B cell (primary cell): ENCODE results near the gene ATF4. TPM values are rescaled to one million over a fixed set of nuclear protein-coding genes. Genes with fewer than 3 reads are reported as not detected.

Experiments
- ATAC-seq: fragments of 200-7000 bp; cut with Tn5 transposase; one replicate; pipeline ENCODE4 v1.10.0; 2021; ENCODE audit warnings: low read depth, mild to moderate bottlenecking, moderate number of reproducible peaks, moderate library complexity
- CTCF ChIA-PET: fragments of 350-600 bp; sonication (Branson Sonifier 250); formaldehyde crosslinking; loops from one replicate; lab custom pipeline; 2021; ENCODE audit warnings: antibody characterized with exemption, inconsistent platforms; lab: Charles Lee
- POLR2A ChIA-PET: fragments of 350-600 bp; sonication (Branson Sonifier 250); formaldehyde crosslinking; loops from one replicate; lab custom pipeline; 2021; ENCODE audit warnings: antibody characterized with exemption; lab: Charles Lee
- DNase-seq: peaks from one replicate; pipeline ENCODE4 v3.0.0; 2013
- H2AFZ ChIP-seq: 2 replicates; pipeline ENCODE4 v1.6.1; 2012; ENCODE audit warnings: mild to moderate bottlenecking, low read depth, low read length; ENCODE audit not compliant: insufficient read depth, poor library complexity, severe bottlenecking
- H3K27ac ChIP-seq, 2 donors: 1 replicate in 1 of 2; 2 replicates in 1 of 2; pipeline ENCODE4 v1.5.1; 2012 to 2013; ENCODE audit warnings: low read length in 2 of 2, mild to moderate bottlenecking in 2 of 2, moderate library complexity in 1 of 2
- H3K27me3 ChIP-seq, 4 experiments: fragments of 200-600 bp in 1 of 4; sonication (generic) in 1 of 4; replicated peaks in 1 of 4; 1 replicate in 2 of 4; 2 replicates in 2 of 4; pipeline versions ENCODE4 v1.6.1 to v1.7.0; 2013 to 2016; ENCODE audit warnings: low read length in 3 of 4, mild to moderate bottlenecking in 2 of 4, mixed read lengths in 1 of 4, moderate library complexity in 1 of 4; ENCODE audit not compliant: insufficient read depth in 4 of 4, control insufficient read depth in 3 of 4; ENCODE audit errors: control extremely low read depth in 1 of 4
- H3K36me3 ChIP-seq, 2 experiments: replicated peaks in 1 of 2; 1 replicate in 1 of 2; 2 replicates in 1 of 2; pipeline versions ENCODE4 v1.6.1 to v1.7.1; 2013; ENCODE audit warnings: low read length in 1 of 2; ENCODE audit not compliant: insufficient read depth in 2 of 2, control insufficient read depth in 1 of 2; ENCODE audit errors: control extremely low read depth in 1 of 2, extremely low read depth in 1 of 2
- H3K4me1 ChIP-seq, 2 donors: fragments of 200-600 bp in 1 of 2; sonication (generic) in 1 of 2; 1 replicate in 1 of 2; 2 replicates in 1 of 2; pipeline versions ENCODE4 v1.5.1 to v1.6.1; 2013 to 2017; ENCODE audit warnings: low read length in 2 of 2; ENCODE audit not compliant: control insufficient read depth in 2 of 2, insufficient read depth in 2 of 2
- H3K4me2 ChIP-seq: replicated peaks from 2 replicates; pipeline ENCODE3; 2012; ENCODE audit warnings: mild to moderate bottlenecking, low read depth, low read length; ENCODE audit not compliant: poor library complexity, severe bottlenecking
- H3K4me3 ChIP-seq, 5 experiments: fragments of 200-600 bp in 1 of 5; sonication (generic) in 1 of 5; 1 replicate in 3 of 5; 2 replicates in 2 of 5; pipeline versions ENCODE4 v1.5.1 to v1.7.0; 2011 to 2016; ENCODE audit warnings: low read length in 4 of 5, mild to moderate bottlenecking in 4 of 5, low read depth in 2 of 5, control low read depth in 1 of 5, moderate library complexity in 1 of 5; ENCODE audit not compliant: insufficient read depth in 1 of 5; ENCODE audit errors: control extremely low read depth in 1 of 5, extremely low read depth in 1 of 5
- H3K79me2 ChIP-seq: fragments of 200-600 bp; sonication (generic); one replicate; pipeline ENCODE4 v1.6.0; 2016; ENCODE audit warnings: low read length; ENCODE audit not compliant: control insufficient read depth, insufficient read depth
- H3K9ac ChIP-seq: fragments of 200-600 bp; sonication (generic); 2 replicates; pipeline ENCODE4 v1.6.1; 2017; ENCODE audit warnings: mild to moderate bottlenecking, low read length, moderate library complexity
- H3K9me3 ChIP-seq, 3 donors: one replicate each; pipeline versions ENCODE4 v1.6.1 to v1.7.1; 2013; ENCODE audit warnings: low read length in 2 of 3; ENCODE audit not compliant: control insufficient read depth in 2 of 3, insufficient read depth in 1 of 3; ENCODE audit errors: control extremely low read depth in 1 of 3
- H4K20me1 ChIP-seq: 2 replicates; pipeline ENCODE4 v1.6.0; 2012; ENCODE audit warnings: mild to moderate bottlenecking, low read length; ENCODE audit not compliant: insufficient read depth, control insufficient read depth, poor library complexity, severe bottlenecking
- H3K27ac Mint-ChIP-seq: one replicate; pipeline ENCODE4 v1.8.0; 2021; ENCODE audit warnings: mixed read lengths
- H3K27me3 Mint-ChIP-seq: one replicate; pipeline ENCODE4 v1.8.0; 2021; ENCODE audit warnings: mixed read lengths
- H3K4me1 Mint-ChIP-seq: one replicate; pipeline ENCODE4 v1.8.0; 2021; ENCODE audit warnings: mixed read lengths
- H3K4me3 Mint-ChIP-seq: one replicate; pipeline ENCODE4 v1.8.0; 2021; ENCODE audit warnings: mixed read lengths
- H3K9me3 Mint-ChIP-seq: one replicate; pipeline ENCODE4 v1.8.0; 2022; ENCODE audit warnings: mixed read lengths; ENCODE audit not compliant: insufficient read depth
- EZH2 ChIP-seq: IDR thresholded peaks from 2 replicates; pipeline ENCODE4 v1.6.1; 2012; ENCODE audit warnings: borderline replicate concordance, low read depth, mild to moderate bottlenecking, moderate library complexity, low read length; ENCODE audit not compliant: insufficient read depth, poor library complexity, severe bottlenecking
- WGBS: methylation state at CpG from one replicate; pipeline ENCODE4 v1.1.5; 2013; ENCODE audit warnings: missing lambda C conversion rate; ENCODE audit not compliant: insufficient coverage; 5-methylcytosine and 5-hydroxymethylcytosine counted together
- intact Hi-C: fragments of 100-400 bp; cut with micrococcal nuclease; formaldehyde crosslinking; loops from one replicate; pipeline ENCODE4 v1.10.0; 2022
- polyA plus RNA-seq: library from polyadenylated mRNA; depleted of rRNA; stranded (reverse); fragments of >200 nt; gene quantifications from 2 replicates; pipeline ENCODE4 v1.2.3, GENCODE V29; 2012
- total RNA-seq, 2 donors: library from RNA; stranded (reverse); fragments of 120-200 nt in 1 of 2; gene quantifications; 1 replicate in 1 of 2; 2 replicates in 1 of 2; pipeline versions ENCODE4 v1.2.3 to v1.2.4, GENCODE V29; 2013 to 2022
- TF ChIP-seq, protein P1 (sequence below): fragments of 200-600 bp; IDR thresholded peaks from one replicate; pipeline ENCODE4 v1.8.0; 2022; ENCODE audit warnings: antibody characterized with exemption, mild to moderate bottlenecking

ATF4 gene
- total and polyA plus RNA-seq, 2 donors (not counting 1 experiment from before 2014, with no cell fraction given) = 244 to 678 TPM

DNA sequence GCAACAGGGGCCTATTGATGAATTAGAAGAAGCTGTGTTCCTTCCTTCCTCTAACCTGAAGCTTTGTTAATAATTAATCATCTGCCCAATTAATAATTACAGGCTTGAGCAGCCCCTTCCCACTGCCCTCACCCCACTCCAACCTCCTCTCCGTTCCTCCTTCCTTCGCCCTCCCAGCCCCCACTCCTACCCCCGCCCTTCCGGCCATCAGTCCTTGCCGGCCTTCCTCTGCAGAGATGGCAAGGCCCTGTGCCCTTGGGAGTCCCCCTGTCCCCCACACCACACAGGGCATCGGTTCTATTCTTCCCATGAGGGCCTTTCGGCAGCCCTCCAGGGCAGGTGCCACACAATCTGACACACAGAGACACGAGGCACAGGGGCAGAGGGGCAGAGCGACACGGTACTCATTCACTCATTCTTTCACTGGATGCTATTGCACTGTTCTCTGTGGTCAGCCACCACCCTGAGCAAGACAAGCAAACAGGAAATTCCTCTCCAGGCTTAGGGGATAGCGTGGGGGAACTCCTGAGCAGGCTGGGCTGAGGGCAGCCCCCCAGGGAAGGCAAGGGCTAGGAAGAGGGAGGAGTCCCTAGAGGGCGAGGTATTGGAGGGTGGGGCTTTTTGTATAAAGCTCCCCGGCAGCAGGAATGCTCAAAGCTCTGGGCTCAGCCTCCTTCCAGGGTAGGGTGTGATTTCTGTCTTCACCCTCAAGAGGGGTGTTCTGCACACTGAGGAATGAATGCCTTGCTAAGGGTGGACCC is 48.8 kb upstream of the ATF4 start:
- Mint-ChIP-seq H3K27me3 (no peaks in the 10 kb centered on the region), H3K4me1 (peaks cover 64% of the 10 kb centered on the region), H3K4me3 (peak overlapping the region; percentile 85), H3K9me3 (no peaks in the 10 kb centered on the region), H3K27ac (peak overlapping the region; percentile 89)
- ChIA-PET POLR2A (interaction anchor here (0.5 to 2.2 kb wide), 4 partner anchors 21 to 575 kb away, joined by 3 to 12 read pairs (median 6); partner anchors contain the start of gene RPL3), CTCF (interaction anchor here (0.7 to 2.7 kb wide), 7 partner anchors 22 to 1383 kb away, joined by 3 to 9 read pairs (median 3); partner anchors contain the start of gene TAB1)
- intact Hi-C loops = loop anchor here (1.0 to 5.0 kb wide), 3 partner anchors 25 to 72 kb away; partner anchors contain the start of gene TAB1
- TF ChIP-seq, protein P1, sequence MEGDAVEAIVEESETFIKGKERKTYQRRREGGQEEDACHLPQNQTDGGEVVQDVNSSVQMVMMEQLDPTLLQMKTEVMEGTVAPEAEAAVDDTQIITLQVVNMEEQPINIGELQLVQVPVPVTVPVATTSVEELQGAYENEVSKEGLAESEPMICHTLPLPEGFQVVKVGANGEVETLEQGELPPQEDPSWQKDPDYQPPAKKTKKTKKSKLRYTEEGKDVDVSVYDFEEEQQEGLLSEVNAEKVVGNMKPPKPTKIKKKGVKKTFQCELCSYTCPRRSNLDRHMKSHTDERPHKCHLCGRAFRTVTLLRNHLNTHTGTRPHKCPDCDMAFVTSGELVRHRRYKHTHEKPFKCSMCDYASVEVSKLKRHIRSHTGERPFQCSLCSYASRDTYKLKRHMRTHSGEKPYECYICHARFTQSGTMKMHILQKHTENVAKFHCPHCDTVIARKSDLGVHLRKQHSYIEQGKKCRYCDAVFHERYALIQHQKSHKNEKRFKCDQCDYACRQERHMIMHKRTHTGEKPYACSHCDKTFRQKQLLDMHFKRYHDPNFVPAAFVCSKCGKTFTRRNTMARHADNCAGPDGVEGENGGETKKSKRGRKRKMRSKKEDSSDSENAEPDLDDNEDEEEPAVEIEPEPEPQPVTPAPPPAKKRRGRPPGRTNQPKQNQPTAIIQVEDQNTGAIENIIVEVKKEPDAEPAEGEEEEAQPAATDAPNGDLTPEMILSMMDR = no peak
- TF ChIP-seq EZH2 = no peak
- Histone ChIP-seq H3K27me3 (no peaks in the 10 kb centered on the region), H3K9me3 (no peaks in the 10 kb centered on the region), H3K27ac (peak overlapping the region; percentile 40 to 68), H3K36me3 (no peaks in the 10 kb centered on the region), H3K9ac (peak overlapping the region; percentile 32), H3K4me1 (peaks cover 41 to 69% of the 10 kb centered on the region in 2 donors), H3K4me2 (peak overlapping the region; percentile 69), H2AFZ (no peak overlapping the region), H3K4me3 (peak overlapping the region in 1 of 5 experiments; percentile 14), H4K20me1 (peaks cover 4% of the 10 kb centered on the region), H3K79me2 (peaks cover 28% of the 10 kb centered on the region)
- 23% methylated on average over 12 of the region's 13 CpGs for WGBS
- ATAC-seq (peak; percentile 60), DNase-seq (peak; percentile 43)
